SK-N-MC (cell line): ENCODE data around the gene SYNGAP1.

ENCODE experiments used
- EZH2 ChIP-seq: fragments of 200-600 bp; sonication (generic); IDR thresholded peaks from one replicate; pipeline ENCODE4 v1.6.1; 2017; ENCODE audit warnings: antibody characterized with exemption
- FOXP2 ChIP-seq: optimal IDR thresholded peaks from 2 replicates; pipeline ENCODE3; 2011; ENCODE audit warnings: mild to moderate bottlenecking, moderate library complexity; ENCODE audit not compliant: insufficient read depth; ENCODE audit errors: extremely low read length, control extremely low read depth
- POLR2AphosphoS5 ChIP-seq: IDR thresholded peaks from 2 replicates; pipeline ENCODE4 v1.6.1; 2012; ENCODE audit warnings: mild to moderate bottlenecking, low read depth, low read length, borderline replicate concordance

DNA sequence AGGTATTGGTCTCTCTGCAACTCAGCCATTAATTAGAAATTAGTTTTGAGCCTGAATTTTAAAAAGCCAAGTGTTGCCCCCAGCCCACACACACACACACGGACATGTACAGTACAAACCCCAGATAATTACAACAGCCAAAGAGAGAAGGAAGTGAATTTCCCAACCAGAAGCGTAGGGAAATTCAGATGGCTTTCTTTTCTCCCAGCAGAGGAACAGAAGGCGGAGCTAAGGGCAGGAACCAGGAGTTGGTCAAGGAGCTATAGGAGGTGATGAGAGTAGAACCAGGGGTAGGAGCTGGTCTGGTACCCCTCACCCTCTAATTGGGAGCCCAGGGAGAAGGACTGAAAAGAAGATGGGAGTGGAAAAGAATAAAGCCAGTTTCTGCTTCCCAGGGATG lies 30.6 kb downstream of the SYNGAP1 start:
- TF ChIP-seq EZH2 (no peak), POLR2AphosphoS5 (no peak), FOXP2 (no peak)
